Measurements from ENCODE around the gene BACH2.

- no peak for TF ChIP-seq POLR2AphosphoS5 (IDR thresholded peaks at IDR 0.05; ENCODE audit: insufficient read depth in 1 of 2, low read depth in 1 of 2)
- no peak for TF ChIP-seq CTCF (IDR thresholded peaks at IDR 0.05)
Observed at GRCh38 chr6:90319044-90319443, 22.4 kb upstream of the BACH2 start.
